SIG-M5 (cell line): ENCODE measurements around the gene CBX5.
"Not testable (repeated sequence)": the region's sequence is repeated elsewhere in the genome, so short reads cannot be mapped to it uniquely, and the experiment has no call there.

Experiments used
- DNase-seq: peaks from one replicate; lab custom pipeline; 2025; lab: John Stamatoyannopoulos, UW

CBX5 gene

GRCh38 chr12:54294152-54294952, 14.4 kb upstream of the CBX5 start:
- no peak for DNase-seq

GRCh38 chr12:54292931-54293241, 13.0 kb upstream of the CBX5 start:
- no peak for DNase-seq

GRCh38 chr12:54292083-54292930, 12.4 kb upstream of the CBX5 start:
- no peak for DNase-seq

- DNase-seq, result no peak
Observed at GRCh38 chr12:54287261-54288157, 7.6 kb upstream of the CBX5 start.

DNA sequence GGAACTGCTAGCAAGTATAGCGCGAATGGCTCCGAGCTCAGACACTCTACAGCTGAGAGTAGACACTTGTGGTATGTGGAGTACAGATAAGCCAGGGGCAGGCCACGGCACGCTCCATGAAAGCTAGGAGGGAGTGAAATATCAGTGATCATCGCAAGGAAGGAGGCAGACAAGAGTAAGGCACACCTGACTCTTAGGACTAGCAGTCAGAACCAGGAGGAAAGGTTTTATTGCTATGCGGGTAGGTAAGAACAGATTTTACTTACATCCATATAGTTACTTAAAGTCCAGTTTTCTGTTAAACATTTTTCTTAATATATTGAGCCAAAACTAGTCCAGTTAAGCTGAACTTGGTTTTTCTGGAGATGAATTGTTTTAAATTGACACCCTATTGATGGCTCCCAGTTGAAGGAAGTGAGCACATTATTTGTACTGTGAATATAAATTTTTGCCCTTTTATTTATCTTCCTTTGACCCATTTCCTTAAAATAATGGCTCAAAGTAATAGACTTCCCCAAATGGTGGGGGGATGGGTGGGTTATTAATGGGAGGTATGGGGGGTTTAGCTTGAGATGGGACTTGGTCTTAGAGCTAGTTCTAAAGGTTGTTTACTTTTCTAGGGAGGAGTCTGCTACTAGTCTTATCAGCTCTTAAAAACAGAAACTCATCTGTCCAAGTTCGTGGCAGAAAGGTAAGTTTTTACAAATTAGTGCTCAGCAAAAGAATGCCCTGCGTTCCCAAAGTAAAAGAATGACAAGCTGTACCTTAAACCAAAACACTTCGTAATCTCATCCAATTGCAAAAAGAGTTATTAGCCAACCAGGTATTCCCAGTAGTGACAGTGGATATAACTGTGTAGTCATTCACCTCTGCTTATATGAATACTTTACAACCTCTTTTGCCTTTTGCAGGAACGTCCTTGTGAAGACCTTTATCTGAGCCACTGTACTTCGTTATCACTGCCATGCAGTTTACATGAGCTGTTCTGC, 6.4 kb upstream of the CBX5 start:
- no peak for DNase-seq

GRCh38 chr12:54285150-54286041, 5.5 kb upstream of the CBX5 start:
- no peak for DNase-seq

DNA sequence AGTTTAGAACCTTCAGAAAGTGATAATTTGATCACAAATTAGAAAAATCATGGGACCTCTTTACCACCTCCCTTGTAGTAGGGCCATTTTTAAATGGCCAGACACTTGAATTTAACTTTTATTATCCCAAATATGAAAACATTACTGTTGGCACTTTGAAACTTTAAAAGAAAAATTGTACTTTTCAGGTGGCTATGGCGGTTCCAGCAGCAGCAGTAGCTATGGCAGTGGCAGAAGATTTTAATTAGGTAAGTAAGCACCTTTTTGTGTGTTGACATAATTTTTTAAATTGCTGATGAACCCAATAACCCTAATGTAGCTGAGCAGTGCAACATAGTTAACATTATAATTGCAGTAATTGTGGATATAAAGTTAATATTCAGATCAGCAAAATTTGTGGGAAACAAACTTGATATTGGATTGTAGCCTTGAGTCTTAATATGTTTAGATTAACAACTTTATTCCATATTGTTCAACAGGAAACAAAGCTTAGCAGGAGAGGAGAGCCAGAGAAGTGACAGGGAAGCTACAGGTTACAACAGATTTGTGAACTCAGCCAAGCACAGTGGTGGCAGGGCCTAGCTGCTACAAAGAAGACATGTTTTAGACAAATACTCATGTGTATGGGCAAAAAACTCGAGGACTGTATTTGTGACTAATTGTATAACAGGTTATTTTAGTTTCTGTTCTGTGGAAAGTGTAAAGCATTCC, 4.3 kb upstream of the CBX5 start:
- DNase-seq, result not testable (repeated sequence)

DNA sequence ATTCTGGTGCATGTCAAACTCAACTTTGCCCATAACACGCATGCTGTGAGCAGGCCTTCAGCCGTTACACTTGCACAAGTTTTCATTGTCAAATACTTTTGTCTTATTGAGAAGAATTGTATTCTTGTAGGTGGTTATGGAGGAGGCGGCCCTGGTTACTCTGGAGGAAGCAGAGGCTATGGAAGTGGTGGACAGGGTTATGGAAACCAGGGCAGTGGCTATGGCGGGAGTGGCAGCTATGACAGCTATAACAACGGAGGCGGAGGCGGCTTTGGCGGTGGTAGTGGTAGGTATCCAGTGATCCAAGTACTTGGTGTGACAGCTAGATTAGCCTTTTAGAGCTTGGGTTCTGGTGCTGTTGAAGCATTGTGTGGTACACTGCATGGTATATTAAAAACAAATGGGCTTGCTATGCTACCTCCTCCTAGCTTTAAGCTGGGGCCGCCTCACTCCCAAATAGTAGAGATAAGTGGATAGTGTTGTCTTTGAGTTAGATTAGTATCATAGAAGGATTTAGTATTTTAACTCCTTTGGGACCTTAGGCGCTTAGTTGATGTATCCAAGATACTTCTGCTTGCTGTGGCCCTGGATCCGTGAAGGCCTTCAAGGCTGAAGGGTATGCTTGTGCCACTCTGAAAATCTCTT, 3.1 kb upstream of the CBX5 start:
- DNase-seq, result no peak

DNA sequence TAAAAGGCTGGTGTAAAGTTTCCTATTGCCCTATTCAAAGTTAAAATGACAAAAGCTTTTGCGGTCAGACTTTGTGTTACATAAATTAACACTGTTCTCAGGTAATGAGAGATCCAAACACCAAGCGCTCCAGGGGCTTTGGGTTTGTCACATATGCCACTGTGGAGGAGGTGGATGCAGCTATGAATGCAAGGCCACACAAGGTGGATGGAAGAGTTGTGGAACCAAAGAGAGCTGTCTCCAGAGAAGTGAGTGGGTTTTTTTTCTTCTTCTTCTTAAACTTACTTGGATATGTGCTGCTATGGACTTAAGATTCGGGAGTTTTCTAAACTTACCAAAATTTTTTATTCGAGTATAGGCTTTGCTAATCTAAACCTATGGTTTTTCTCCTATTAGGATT, 1.8 kb upstream of the CBX5 start:
- DNase-seq, result not testable (repeated sequence)

DNA sequence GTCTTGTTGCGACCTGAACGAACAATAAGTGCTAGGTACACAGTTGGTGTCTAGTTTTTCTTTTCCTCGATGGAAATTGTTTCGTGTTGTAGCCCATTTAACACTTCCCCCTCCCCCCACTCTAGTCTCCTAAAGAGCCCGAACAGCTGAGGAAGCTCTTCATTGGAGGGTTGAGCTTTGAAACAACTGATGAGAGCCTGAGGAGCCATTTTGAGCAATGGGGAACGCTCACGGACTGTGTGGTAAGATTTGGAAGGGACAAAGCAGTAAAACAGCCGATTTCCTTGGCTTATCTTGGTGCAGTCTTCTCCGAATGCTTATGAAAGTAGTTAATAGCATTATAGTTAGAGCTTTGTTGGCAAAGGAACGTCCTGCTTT, 1.3 kb upstream of the CBX5 start:
- DNase-seq, result not testable (repeated sequence)

GRCh38 chr12:54280468-54281260, 742 bp upstream of the CBX5 start, which contains the start of gene HNRNPA1:
Gene HNRNPA1, plus strand, starts transcription at chr12:54280726. Its CDS starts 82 bp downstream, at chr12:54280808.
- DNase-seq, result peak; percentile 100

DNA sequence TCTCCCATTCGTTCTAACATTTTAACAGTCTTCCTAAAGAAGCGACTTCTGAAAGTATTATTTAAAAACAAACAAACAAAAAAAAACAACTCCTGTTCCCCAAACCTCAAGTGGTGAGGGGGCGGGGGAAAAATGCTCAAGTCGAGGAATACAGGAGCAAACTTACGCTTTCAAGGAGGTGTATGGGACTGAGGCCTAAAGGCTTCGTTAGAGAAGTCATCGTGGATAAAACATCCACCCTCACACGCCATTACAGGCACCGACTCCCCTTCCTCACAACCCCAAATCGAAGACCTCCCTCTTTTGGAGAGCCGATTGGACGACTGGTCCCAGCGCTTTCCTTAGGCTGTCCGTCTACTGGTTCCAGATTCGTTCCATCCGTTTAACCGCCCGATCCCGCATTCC, 693 bp downstream of the CBX5 start:
- no peak for DNase-seq

- no peak for DNase-seq
Observed at GRCh38 chr12:54277823-54278276, 2.1 kb downstream of the CBX5 start.

- no peak for DNase-seq
Observed at GRCh38 chr12:54276368-54276767, 3.6 kb downstream of the CBX5 start.

- DNase-seq, result no peak
Observed at GRCh38 chr12:54273981-54274380, 5.9 kb downstream of the CBX5 start.

GRCh38 chr12:54272214-54272613, 7.7 kb downstream of the CBX5 start:
- no peak for DNase-seq

DNA sequence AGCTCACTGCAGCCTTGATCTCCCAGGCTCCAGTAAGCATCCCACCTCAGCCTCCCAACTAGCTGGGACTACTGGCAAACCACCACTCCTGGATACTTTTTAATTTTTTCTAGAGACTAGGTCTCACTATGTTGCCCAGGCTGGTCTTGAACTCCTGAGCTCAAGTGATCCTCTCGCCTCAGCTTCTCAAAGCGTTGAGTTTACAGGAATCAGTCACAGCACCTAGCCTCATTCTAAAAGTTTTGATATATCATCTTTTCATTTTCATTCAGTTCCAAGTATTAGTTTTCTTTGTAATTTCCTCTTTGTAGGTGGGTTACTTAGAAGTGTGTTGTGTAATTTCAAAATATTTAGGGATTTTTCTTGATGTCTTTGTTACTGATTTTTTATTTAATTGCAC, 9.6 kb downstream of the CBX5 start:
- no peak for DNase-seq

GRCh38 chr12:54266852-54267251, 13.1 kb downstream of the CBX5 start:
- no peak for DNase-seq
